Measurements from ENCODE around the gene RAB40C.

RAB40C gene

GRCh38 chr16:559411-560203 lies 30.3 kb upstream of the RAB40C start:
- DNase-seq: no peak

- DNase-seq: no peak
Observed at GRCh38 chr16:560204-560700, 29.6 kb upstream of the RAB40C start, which contains the start of gene PRR35. PRR35 (plus strand) TSS chr16:560394; CDS start chr16:563295, 2,901 bp downstream.

- DNase-seq: no peak
Observed at GRCh38 chr16:560701-561412, 29.0 kb upstream of the RAB40C start.

DNA sequence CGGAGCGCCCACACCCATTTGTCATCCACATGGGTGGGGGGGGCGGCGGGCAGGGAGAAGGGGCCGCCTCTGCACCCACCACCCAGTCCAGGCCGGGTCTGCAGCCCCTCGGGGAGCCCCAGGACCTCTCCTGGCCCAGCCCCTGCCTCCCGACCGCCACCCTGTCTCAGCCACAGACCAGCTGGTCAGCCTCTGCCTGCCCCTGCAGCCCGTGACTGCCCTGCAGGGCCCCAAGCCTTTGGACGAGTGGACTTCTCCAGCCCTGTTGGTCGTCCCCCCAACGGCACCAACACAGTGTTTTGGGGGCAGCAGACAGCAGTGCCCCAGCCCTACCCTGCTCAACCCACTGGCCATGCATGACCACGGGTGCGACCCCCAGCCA lies 28.5 kb upstream of the RAB40C start:
- no peak for DNase-seq

- DNase-seq: no peak
Observed at GRCh38 chr16:561957-562938, 27.6 kb upstream of the RAB40C start.

DNA sequence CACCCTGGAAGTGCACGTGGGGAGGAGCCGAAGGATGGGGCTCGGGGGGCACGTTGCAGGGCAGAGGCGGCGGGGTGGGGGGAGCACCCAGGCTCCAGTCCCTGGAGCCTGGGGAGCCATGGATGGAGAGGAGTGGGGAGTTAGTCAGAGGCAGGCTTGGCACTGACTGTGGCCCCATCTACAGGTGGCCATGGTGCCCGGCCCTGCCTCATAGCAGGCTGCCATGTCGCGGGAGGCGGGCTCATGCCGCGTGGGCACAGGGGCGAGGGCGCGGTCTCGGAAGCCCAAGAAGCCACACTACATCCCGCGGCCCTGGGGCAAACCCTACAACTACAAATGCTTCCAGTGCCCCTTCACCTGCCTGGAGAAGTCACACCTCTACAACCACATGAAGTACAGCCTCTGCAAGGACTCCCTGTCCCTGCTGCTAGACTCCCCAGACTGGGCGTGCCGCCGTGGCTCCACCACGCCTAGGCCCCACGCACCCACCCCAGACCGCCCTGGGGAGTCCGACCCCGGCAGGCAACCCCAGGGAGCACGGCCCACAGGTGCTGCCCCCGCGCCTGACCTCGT lies 26.7 kb upstream of the RAB40C start:
- DNase-seq: no peak

- DNase-seq: no peak
Observed at GRCh38 chr16:564690-565418, 25.0 kb upstream of the RAB40C start.

DNA sequence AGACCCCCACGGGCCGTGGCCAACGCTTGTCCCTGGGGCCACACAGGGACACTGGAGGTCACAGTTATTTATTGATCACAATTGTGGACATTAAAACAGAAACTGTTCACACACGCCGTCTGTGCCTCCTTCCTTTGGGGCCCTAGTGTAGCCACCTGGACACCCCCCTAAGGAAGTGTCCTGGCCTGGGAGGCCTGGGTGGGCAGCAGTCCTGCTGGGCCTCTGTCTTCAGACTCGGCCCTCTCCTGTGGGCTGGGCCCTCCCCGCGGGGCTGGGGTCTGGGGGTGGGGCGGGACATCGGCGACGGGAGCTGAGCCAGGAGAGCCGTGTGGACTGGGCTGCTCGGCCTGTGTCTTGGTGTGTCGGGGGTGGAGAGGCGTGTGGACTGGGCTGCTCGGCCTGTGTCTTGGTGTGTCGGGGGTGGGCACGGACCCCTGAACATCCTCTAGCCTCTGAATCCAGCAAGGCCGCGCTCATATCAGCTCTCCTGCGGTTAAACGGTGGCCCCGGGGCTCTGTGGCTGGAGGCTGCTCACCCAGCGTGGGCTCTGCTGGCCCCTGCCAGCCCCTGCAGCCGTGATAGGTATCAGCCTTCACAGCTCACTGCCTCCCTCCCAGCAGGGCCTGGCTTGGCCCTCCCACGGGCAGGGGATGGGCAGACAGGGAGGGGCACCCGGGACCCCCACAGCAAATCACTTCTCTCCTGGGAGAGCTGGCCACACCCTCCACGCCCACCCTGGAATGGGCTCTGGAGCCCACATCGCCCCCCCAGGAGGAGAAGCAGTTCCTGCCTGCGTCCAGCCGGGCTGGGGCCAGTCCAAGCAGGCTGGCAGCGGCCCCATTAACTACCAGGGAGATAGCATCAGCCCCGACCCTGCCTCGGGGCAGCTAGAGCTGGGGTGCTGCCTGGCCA lies 24.2 kb upstream of the RAB40C start:
- DNase-seq: no peak

DNA sequence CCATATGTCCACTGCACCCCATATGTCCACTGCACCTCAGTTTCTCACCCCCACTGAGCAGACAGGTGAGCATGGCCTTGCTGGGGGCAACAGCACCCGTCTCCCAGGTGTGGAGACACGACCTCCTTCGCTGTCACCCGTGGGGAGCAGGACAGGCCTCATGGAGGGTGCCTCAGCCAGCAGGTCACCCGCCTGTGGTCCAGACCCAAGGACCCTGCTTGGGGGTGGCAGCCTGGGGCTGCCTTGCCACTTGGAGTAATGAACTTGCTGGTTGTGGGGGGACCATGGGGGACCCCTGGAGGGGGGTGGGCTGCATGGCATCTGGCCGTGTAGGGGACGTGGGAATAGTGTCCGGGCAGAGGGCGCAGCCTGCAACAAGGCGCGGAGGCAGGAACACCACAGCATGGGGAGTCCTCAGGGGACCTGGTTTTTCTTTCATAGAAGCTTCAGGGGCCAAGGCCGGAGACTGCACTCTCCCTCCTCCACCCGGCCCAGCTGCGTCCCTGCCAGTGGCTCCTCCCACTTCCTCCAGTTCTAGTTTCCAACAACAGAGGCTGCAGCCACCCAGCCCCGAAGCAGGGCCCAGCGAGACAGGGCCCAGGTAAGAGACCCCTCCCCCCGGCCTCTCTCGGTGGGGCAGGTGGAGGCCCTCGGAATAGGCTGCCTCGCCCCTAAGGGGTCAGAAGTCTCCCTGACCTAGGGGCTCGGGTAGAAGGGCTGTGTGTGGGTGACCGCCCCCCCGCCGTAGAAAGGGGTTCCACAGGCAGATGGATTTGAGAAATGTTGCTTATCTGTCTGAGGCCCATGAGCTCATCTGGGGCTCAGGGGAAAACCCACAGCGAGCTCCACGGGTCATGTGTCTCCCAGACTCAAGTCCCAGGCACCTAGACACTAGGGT lies 23.1 kb upstream of the RAB40C start, which contains the start of gene NHLRC4:
TSS of gene NHLRC4 (plus strand) at position 531 of the 898 bp plus-strand sequence. CDS start 1,043 bp downstream, outside the sequence.
- DNase-seq: peak; percentile 65

DNA sequence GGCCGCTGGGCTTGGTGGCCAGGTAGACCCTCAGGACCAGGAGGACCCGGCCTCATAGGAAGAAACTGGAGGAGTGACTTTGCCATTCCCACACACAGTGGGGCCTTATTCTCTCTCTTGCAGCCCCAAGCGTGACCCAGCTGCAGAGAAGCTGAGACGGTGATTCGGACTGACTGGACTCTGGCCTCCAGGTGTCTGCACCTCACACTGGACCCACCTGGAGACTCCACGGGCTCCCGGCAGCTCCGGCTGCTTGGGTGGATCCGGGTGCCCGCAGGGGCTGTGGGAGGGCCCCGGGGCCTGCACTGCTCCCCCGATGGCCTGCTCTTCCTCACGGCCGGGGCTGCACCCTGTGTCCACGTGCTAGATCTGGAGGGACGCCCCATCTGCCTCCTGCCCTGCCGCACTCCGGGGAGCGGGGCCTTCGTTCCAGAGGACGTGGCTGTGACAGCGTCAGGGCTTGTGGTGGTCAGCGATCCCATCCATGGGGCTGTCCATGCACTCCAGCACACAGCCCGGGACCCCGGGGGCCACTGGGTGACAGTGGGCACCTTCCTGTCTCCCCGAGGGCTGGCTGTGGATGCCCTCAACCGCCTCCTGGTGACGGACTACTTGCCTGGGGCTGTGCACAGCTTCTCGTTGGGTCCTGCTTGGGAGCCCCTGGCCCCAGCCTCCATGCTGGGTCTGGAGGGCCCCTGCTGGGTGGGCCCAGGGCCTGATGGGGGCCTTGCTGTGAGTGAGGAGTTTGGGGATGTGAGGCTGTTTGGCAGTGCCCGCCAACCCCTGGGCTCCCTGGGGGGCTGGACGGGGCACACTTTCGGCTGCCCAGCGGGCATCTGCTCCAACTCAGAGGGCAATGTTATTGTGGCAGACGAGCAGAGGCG lies 22.3 kb upstream of the RAB40C start:
- no peak for DNase-seq

GRCh38 chr16:568401-569258 lies 21.2 kb upstream of the RAB40C start:
- no peak for DNase-seq

DNA sequence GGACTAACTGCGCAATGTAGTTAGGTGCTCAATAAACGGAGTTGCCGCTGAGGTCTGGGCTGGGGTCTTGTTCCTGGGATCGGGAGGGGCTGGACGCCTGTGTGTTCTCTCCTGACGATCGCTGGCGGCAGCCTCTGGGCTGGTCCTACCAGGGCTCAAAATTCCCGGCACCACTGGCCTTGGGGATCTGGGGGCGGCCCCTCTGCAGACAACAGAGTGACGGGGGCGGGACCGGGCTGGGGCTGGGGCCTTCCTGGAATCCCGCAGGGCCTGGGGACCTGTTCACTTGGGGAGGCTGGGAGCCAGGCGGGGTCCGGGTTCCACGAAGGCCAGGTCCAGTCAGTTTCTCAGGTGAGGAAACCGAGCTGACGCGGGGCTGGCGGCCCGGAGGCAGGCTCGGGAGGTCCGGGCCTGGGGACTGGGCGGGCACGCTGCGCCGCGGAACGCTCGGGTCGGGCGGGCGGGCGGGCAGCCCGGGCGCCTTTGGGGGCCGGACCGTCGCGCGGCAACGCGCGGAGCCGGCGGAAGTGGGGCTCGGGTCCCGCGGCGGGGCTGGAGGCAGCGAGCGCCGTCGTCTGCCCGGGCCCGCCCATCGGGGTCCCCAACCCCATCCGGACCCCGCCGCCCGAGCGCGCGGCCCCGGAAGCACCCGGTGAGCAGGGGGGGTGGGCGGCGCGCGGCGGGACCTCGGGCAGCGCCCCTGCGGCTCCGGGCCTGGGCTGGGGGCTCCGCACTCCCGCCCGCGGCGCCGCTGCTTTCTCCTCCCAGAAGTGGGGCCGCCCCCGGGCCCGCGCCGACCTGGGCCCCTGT lies 20.2 kb upstream of the RAB40C start, which contains the start of gene PIGQ:
TSS of gene PIGQ (plus strand) at position 524 of the 810 bp plus-strand sequence. CDS start 4,107 bp downstream, outside the sequence.
- DNase-seq: peak; percentile 70

GRCh38 chr16:572865-573650 lies 16.8 kb upstream of the RAB40C start:
- DNase-seq: no peak

DNA sequence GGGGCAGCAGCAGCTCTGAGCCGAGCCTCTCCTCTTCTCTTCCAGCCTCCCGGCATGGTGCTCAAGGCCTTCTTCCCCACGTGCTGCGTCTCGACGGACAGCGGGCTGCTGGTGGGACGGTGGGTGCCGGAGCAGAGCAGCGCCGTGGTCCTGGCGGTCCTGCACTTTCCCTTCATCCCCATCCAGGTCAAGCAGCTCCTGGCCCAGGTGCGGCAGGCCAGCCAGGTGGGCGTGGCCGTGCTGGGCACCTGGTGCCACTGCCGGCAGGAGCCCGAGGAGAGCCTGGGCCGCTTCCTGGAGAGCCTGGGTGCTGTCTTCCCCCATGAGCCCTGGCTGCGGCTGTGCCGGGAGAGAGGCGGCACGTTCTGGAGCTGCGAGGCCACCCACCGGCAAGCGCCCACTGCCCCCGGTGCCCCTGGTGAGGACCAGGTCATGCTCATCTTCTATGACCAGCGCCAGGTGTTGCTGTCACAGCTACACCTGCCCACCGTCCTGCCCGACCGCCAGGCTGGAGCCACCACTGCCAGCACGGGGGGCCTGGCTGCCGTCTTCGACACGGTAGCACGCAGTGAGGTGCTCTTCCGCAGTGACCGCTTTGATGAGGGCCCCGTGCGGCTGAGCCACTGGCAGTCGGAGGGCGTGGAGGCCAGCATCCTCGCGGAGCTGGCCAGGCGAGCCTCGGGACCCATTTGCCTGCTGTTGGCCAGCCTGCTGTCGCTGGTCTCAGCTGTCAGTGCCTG lies 15.7 kb upstream of the RAB40C start:
- DNase-seq: no peak
